Activated CD8-positive, alpha-beta memory T cell treated with anti-CD3 and anti-CD28 coated beads for 4 hours (primary cell): ENCODE measurements around the gene ZNF652.
"Not testable (repeated sequence)": the region's sequence is repeated elsewhere in the genome, so short reads cannot be mapped to it uniquely, and the experiment has no call there.

Experiments used
- DNase-seq, 2 donors: peaks; one replicate each; pipeline ENCODE4 v3.0.0-alpha.2; 2020; ENCODE audit warnings: low read depth in 2 of 2

Gene ZNF652

GRCh38 chr17:49386373-49386772, 24.3 kb upstream of the ZNF652 start:
- no peak for DNase-seq

GRCh38 chr17:49384951-49385350, 22.9 kb upstream of the ZNF652 start:
- DNase-seq = no peak

- no peak for DNase-seq
Observed at GRCh38 chr17:49383060-49383459, 21.0 kb upstream of the ZNF652 start.

GRCh38 chr17:49382556-49382955, 20.5 kb upstream of the ZNF652 start:
- DNase-seq = no peak

DNA sequence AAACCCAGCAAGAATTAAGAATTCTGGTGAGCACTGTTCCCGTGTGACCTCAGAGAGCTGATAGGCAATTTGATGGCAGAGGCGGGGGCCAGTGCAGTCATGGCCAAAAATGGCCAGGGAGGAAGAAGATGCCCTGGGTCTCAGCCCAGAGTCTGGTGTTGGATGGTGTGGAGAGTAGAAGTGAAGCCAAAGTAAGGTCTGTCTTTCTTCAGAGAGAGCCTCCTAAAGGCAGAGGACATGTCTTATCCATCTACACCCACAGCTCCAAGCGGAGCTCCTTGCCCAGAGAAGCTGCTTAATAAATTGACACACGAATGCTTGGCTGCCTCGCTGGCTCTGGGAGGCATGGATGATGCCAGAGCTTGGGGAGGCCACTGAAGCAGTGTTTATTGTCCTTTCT, 19.7 kb upstream of the ZNF652 start:
- DNase-seq = no peak

DNA sequence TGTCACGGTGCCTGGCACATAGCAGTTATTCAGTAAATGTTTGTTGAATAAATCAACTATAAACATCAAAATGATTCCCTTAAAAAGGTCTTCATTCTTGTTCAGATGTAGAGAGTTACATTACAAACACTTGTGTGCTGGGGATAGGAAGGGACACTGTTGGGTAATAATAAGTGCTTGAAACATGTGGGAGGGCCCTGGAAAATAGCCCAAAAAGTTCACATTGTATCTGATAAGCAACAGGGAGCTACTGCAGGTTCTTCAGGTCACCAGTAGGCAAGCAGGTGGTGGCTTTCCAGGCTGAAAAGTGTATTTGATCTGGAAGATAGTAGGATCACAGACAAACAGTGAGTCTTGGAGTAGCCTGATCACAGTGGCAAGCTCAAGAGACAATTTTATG, 19.0 kb upstream of the ZNF652 start:
- DNase-seq = no peak

GRCh38 chr17:49379926-49380325, 17.9 kb upstream of the ZNF652 start:
- DNase-seq = no peak

- DNase-seq = no peak
Observed at GRCh38 chr17:49378311-49378710, 16.3 kb upstream of the ZNF652 start.

- no peak for DNase-seq
Observed at GRCh38 chr17:49375544-49375943, 13.5 kb upstream of the ZNF652 start.

DNA sequence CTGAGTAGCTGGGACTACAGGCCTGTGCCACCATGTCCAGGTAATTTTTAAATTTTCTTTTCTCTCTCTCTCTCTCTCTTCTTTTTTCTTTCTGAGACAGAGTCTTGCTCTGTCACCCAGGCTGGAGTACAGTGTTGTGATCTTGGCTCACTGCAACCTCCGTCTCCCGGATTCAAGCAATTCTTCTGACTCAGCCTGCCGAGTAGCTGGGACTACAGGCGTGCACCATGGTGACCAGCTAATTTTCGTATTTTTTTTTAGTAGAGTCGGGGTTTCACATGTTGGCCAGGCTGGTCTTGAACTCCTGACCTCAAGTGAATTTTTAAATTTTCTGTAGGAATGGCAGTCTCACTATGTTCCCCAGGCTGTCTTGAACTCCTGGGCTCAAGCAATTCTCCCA, 11.1 kb upstream of the ZNF652 start:
- no peak for DNase-seq

- DNase-seq = no peak
Observed at GRCh38 chr17:49372425-49372824, 10.4 kb upstream of the ZNF652 start.

- DNase-seq = no peak
Observed at GRCh38 chr17:49370971-49371834, 9.2 kb upstream of the ZNF652 start.

DNA sequence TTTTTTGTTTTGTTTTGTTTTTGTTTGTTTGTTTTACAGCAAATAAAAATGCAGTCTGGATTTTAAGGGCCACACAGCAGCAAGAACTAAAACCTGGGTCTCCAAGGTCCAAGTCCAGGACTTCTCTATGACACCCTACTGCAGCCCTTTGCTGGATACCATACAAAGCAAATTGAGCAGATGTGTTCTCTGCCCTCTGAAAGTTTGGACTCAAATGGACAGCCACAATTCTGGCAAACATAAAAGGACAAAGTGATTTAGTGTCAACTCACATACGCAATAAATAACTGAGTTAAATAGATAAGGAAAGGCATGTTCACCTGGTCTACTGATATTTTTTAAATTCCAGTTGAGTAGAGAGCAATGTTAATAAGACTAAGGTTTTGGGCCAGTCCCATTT, 7.7 kb upstream of the ZNF652 start:
- no peak for DNase-seq

- no peak for DNase-seq
Observed at GRCh38 chr17:49369089-49369488, 7.0 kb upstream of the ZNF652 start.

DNA sequence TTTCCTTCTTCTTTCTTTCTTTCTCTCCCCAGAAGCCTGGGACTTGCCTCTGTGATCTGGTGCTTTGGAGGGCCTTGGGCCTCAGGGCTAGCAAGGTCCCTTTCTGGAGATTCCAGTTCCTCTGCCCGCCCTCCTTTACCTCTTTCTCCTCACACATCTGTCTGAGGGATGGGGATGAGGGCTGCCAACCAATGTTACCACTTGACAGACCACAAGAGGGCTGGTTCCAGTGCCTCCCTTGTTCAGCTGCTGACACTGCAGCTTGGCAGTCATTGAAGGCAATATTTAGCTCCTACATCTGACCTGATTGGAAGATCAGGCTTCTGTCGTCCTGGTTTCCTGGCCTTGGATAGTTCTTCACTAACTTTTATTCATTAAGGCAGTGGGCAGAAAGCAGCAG, 3.6 kb upstream of the ZNF652 start:
- DNase-seq = no peak

DNA sequence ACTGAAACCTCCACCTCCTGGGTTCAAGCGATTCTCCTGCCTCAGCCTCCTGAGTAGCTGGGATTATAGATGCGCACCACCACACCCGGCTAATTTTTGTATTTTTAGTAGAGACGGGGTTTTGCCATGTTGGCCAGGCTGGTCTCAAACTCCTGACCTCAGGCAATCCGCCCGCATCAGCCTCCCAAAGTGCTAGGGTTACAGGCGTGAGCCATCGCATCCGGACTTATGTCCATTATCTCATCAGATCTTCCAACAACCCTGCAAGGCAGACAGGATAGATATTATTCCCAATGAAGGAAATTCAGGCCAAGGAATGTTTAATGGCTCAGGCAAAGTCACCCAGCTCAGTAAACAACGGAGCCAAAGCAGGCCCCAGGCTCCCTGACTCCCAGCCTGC, 3.1 kb upstream of the ZNF652 start:
- not testable (repeated sequence) for DNase-seq

- DNase-seq = no peak
Observed at GRCh38 chr17:49364119-49364518, 2.1 kb upstream of the ZNF652 start.

DNA sequence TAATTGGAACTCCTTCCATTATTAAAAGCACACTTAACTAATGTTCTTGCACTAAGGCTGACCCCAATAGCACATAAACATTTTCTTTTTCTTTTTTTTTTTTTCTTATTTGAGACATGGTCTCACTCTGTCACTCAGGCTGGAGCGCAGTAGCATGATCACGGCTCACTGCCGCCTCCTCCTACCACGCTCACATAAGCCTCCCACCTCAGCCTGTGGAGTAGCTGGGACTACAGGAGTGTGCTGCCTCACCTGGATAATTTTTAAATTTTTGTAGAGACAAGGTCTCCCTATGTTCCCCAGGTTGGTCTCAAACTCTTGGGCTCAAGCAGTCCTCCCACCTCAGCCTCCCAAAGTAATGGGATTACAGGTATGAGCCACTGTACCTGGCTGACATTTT, 1.2 kb upstream of the ZNF652 start:
- no peak for DNase-seq

DNA sequence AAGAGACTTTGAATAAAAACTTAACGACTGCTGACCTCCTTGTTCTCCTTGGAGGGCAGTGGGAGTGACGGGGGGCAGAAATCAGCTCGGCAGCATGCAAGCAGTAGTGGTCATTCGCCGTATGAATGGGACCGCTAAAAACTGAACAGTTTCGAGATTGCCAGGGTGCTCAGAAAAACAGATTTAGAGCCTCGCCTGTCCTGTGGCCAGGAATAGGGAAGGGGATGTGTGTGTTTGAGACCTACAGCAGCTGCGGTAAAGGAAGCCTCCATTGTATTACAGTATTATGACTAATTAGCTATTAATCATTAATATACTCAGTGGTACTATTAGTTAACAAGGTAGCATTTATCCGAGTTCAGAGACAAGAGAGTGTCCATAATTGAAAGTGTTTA, 670 bp upstream of the ZNF652 start:
- no peak for DNase-seq

DNA sequence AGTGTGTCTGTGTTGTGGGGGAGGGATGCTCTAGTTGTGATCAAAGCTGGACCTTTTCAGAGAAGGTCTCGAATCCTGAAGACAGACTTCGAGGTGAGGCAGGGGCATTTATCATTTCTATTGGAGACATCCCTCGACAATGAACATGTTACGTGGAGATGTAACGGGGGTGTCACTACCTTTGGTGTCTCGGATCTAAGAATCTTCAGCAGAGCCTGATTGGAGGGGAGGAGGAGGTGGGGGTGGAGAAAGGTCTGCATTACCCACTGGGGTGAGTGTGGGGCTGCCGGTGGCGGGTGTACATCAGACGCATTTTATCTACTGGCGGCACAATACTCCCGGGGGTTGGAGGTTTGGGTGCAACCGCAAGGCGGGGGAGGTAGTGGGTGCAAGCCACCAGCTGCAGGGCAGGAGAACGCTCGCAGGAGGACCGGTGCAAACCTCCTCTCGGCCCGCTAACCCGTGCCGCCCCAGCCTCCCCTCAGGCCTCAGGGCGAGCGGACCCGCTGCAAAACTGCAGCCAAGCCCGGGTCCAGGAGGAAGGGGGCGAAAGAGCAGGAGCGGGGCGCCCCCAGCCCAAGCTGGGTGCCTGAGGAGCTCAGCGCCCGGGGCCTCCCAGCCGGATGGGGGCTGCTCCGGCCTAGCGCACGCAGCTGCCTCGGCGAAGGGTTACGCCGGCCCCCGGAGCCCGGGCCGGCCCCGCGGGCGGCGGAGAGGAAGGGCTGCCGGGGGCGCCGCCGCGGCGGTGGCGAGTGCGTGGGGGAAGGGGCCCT, 735 bp downstream of the ZNF652 start:
- DNase-seq = peak; percentile 67 to 70

DNA sequence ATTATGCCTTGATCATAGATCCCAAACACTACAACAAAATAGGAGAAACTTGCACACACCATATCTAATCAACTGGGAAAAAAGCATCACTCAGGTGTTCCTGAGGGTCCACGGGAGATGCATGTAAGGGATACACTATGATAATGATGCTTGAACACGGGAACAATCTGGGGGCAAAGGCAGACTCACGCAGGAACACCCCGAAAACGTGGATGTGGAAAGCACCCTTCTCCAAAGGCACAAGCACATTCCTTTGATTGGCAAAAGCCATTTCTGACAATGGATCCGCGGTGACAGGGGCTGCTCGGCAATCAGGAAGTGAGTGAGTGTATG, 1.3 kb downstream of the ZNF652 start:
- DNase-seq = peak; percentile 24 to 25

- no peak for DNase-seq
Observed at GRCh38 chr17:49359990-49360795, 1.9 kb downstream of the ZNF652 start.
